ENCODE measurements around the gene FCSK. TPM values are rescaled to one million over a fixed set of nuclear protein-coding genes. Genes with fewer than 3 reads are reported as not detected.

Gene FCSK
- total RNA-seq, 4 donors from 2014 or later, result 12.1 to 65.3 (median 22.9) TPM

- H3K4me3 ChIP-seq, result no peak overlapping the region
- no peaks in the 10 kb centered on the region for H3K9me3 ChIP-seq
- no peak for DNase-seq
- H3K36me3 ChIP-seq, result no peaks in the 10 kb centered on the region
- no peaks in the 10 kb centered on the region for H3K4me1 ChIP-seq
- no peak overlapping the region for H3K27ac ChIP-seq
- TF ChIP-seq POLR2A (IDR thresholded peaks at IDR 0.05) (no peak), CTCF (IDR thresholded peaks at IDR 0.05) (no peak)
- intact Hi-C loops (cut with DNase I; ENCODE audit: low total_unique reads), result no loop called here
- H3K27me3 ChIP-seq, result no peaks in the 10 kb centered on the region
Measured at GRCh38 chr16:70511833-70512232, 57.4 kb downstream of the FCSK start.

GRCh38 chr16:70512456-70512855 is 58.1 kb downstream of the FCSK start:
- H3K9me3 ChIP-seq, result no peaks in the 10 kb centered on the region
- H3K27me3 ChIP-seq, result no peaks in the 10 kb centered on the region
- H3K4me3 ChIP-seq, result no peak overlapping the region
- DNase-seq, result no peak
- no peaks in the 10 kb centered on the region for H3K4me1 ChIP-seq
- intact Hi-C loops (cut with DNase I; ENCODE audit: low total_unique reads), result no loop called here
- H3K36me3 ChIP-seq, result no peaks in the 10 kb centered on the region
- no peak overlapping the region for H3K27ac ChIP-seq
- TF ChIP-seq CTCF (IDR thresholded peaks at IDR 0.05), result no peak
- TF ChIP-seq POLR2A (IDR thresholded peaks at IDR 0.05), result no peak

- H3K27ac ChIP-seq, result no peak overlapping the region
- intact Hi-C loops (cut with DNase I; ENCODE audit: low total_unique reads), result loop anchor here (10.0 kb wide), 1 partner anchor 134 kb away; no protein-coding TSS in a partner anchor
- DNase-seq, result no peak
- H3K36me3 ChIP-seq, result no peaks in the 10 kb centered on the region
- no peaks in the 10 kb centered on the region for H3K9me3 ChIP-seq
- peaks cover 10 to 19% of the 10 kb centered on the region in 2 donors for H3K4me1 ChIP-seq
- TF ChIP-seq POLR2A (IDR thresholded peaks at IDR 0.05), result no peak
- TF ChIP-seq CTCF (IDR thresholded peaks at IDR 0.05), result no peak
- H3K4me3 ChIP-seq, result no peak overlapping the region
- no peaks in the 10 kb centered on the region for H3K27me3 ChIP-seq
Measured at GRCh38 chr16:70520612-70521297, 66.4 kb downstream of the FCSK start.

DNA sequence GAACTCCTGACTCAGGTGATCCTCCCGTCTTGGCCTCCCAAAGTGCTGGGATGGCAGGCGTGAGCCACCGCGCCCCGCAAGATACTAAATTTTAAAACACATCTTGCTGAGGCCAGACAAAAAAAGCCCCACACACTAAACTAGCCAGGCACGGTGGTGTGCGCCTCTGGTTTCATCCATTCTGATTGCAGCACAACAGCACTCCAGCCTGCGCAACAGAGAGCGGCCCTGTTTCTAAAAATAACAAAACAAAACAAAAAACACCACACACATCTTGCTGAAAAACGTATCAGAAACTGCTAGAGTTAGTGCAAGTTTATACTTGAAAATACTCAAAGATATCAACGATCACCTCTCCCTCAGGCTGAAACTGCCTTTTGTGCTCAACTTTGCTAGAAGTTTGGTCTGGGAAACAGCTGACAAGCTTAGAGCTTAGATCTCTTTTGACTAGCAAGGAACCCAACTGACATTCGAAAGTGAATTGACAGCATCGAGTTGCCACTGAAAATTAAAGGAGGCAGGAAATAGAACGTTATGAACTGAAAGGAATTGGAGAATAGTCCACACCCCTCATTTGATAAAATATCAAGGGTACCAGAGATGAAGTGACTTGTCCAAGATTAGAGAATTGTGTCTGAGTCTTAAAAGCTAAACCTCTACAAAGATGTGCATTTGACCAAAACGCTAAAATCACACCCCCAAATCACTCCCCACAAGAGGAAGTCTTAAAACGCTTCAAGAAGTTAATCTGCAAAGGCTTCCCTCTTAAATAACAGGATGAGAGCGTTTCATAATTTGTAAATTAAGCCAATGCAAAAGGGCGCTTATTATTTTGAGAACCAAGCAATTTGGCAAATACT is 68.1 kb downstream of the FCSK start:
- TF ChIP-seq CTCF (IDR thresholded peaks at IDR 0.05), result no peak
- no peak for TF ChIP-seq POLR2A (IDR thresholded peaks at IDR 0.05)
- no peak for DNase-seq
- peak overlapping the region; percentile 89 to 90 for H3K27ac ChIP-seq
- H3K36me3 ChIP-seq, result no peaks in the 10 kb centered on the region
- intact Hi-C loops (cut with DNase I; ENCODE audit: low total_unique reads), result loop anchor here (10.0 kb wide), 1 partner anchor 132 kb away; no protein-coding TSS in a partner anchor
- peaks cover 16 to 31% of the 10 kb centered on the region in 2 donors for H3K4me1 ChIP-seq
- H3K4me3 ChIP-seq, result peak overlapping the region; percentile 90 to 95
- no peaks in the 10 kb centered on the region for H3K27me3 ChIP-seq
- no peaks in the 10 kb centered on the region for H3K9me3 ChIP-seq

Measured in uterus (tissue), 4 donors.